IMR-90 (cell line): ENCODE measurements around the gene PHOSPHO1. TPM values are rescaled to one million over a fixed set of nuclear protein-coding genes. Genes with fewer than 3 reads are reported as not detected.

ENCODE experiments used
- ATAC-seq: fragments of 200-7000 bp; cut with Tn5 transposase; 2 replicates; pipeline ENCODE4 v1.9.1; 2020; ENCODE audit warnings: low read depth, mild to moderate bottlenecking, moderate library complexity
- BruUV-seq: library from RNA; stranded (reverse); fragments of 400-500 nt; replicated peaks from 2 replicates; lab custom pipeline; 2021; lab: Mats Ljungman, UMichigan
- CTCF ChIA-PET: fragments of 300-600 bp; formaldehyde crosslinking; extraction: SDS; loops from one replicate; lab custom pipeline; 2021; ENCODE audit warnings: antibody characterized with exemption; lab: Yijun Ruan, JAX
- POLR2A ChIA-PET: fragments of 300-600 bp; sonication (Branson Sonifier 250); formaldehyde crosslinking; loops from one replicate; lab custom pipeline; 2022; ENCODE audit warnings: antibody characterized with exemption; ENCODE audit not compliant: unreplicated experiment; lab: Charles Lee
- DNase-seq: peaks from one replicate; pipeline ENCODE4 v3.0.0; 2013
- H2AFZ ChIP-seq: replicated peaks from 2 replicates; pipeline ENCODE3; 2013; ENCODE audit warnings: low read length, mild to moderate bottlenecking; ENCODE audit not compliant: poor library complexity
- H2AK5ac ChIP-seq: 2 replicates; pipeline ENCODE4 v1.6.1; 2013; ENCODE audit warnings: low read depth, low read length, inconsistent platforms
- H2AK9ac ChIP-seq: replicated peaks from 2 replicates; pipeline ENCODE3; 2013; ENCODE audit warnings: mild to moderate bottlenecking, low read depth, low read length, moderate library complexity; ENCODE audit not compliant: poor library complexity
- H2BK120ac ChIP-seq: 2 replicates; pipeline ENCODE4 v1.6.1; 2013; ENCODE audit warnings: low read depth, low read length, inconsistent platforms
- H2BK15ac ChIP-seq: 3 replicates; pipeline ENCODE4 v1.6.1; 2013; ENCODE audit warnings: low read depth, low read length, inconsistent platforms
- H2BK20ac ChIP-seq: 2 replicates; pipeline ENCODE4 v1.6.1; 2013; ENCODE audit warnings: low read depth, mild to moderate bottlenecking, inconsistent platforms, low read length, moderate library complexity
- H2BK5ac ChIP-seq: 2 replicates; pipeline ENCODE4 v1.6.1; 2013; ENCODE audit warnings: mild to moderate bottlenecking, low read depth, low read length, inconsistent platforms; ENCODE audit not compliant: poor library complexity, severe bottlenecking
- H3K14ac ChIP-seq: replicated peaks from 2 replicates; pipeline ENCODE4 v1.6.1; 2013; ENCODE audit warnings: low read depth, low read length, inconsistent platforms
- H3K18ac ChIP-seq: 2 replicates; pipeline ENCODE4 v1.6.1; 2013; ENCODE audit warnings: low read depth, low read length, control low read depth
- H3K23ac ChIP-seq: 2 replicates; pipeline ENCODE4 v1.6.1; 2013; ENCODE audit warnings: low read depth, low read length, inconsistent platforms
- H3K27ac ChIP-seq: 2 replicates; pipeline ENCODE4 v1.5.1; 2013; ENCODE audit warnings: mild to moderate bottlenecking, control low read depth, low read length; ENCODE audit not compliant: insufficient read depth
- H3K27me3 ChIP-seq: 2 replicates; pipeline ENCODE4 v1.6.1; 2013; ENCODE audit warnings: low read length; ENCODE audit not compliant: control insufficient read depth, insufficient read depth
- H3K36me3 ChIP-seq: 2 replicates; pipeline ENCODE4 v1.6.1; 2013; ENCODE audit warnings: low read length, mixed read lengths; ENCODE audit not compliant: control insufficient read depth, insufficient read depth
- H3K4ac ChIP-seq: 2 replicates; pipeline ENCODE4 v1.6.1; 2013; ENCODE audit warnings: low read depth, low read length, inconsistent platforms
- H3K4me1 ChIP-seq: 2 replicates; pipeline ENCODE4 v1.6.1; 2013; ENCODE audit warnings: low read length, mixed read lengths; ENCODE audit not compliant: control insufficient read depth, insufficient read depth
- H3K4me2 ChIP-seq: 2 replicates; pipeline ENCODE4 v1.6.1; 2013; ENCODE audit warnings: low read depth, mild to moderate bottlenecking, control low read depth, low read length, moderate library complexity
- H3K4me3 ChIP-seq: 2 replicates; pipeline ENCODE4 v1.5.1; 2013; ENCODE audit warnings: low read depth, mild to moderate bottlenecking, control low read depth, low read length, moderate library complexity; ENCODE audit not compliant: insufficient read depth
- H3K56ac ChIP-seq: 2 replicates; pipeline ENCODE4 v1.6.1; 2013; ENCODE audit warnings: low read length, inconsistent platforms; ENCODE audit not compliant: insufficient read depth; ENCODE audit errors: extremely low read depth
- H3K79me1 ChIP-seq, 2 experiments: 2 replicates each; pipeline ENCODE4 v1.6.1; 2013; ENCODE audit warnings: low read length in 2 of 2, inconsistent platforms in 1 of 2, low read depth in 1 of 2
- H3K9ac ChIP-seq: 2 replicates; pipeline ENCODE4 v1.6.1; 2013; ENCODE audit warnings: low read depth, low read length, control low read depth
- H3K9me1 ChIP-seq: 2 replicates; pipeline ENCODE4 v1.6.1; 2013; ENCODE audit warnings: low read length, inconsistent platforms; ENCODE audit not compliant: insufficient read depth
- H3K9me3 ChIP-seq: 2 replicates; pipeline ENCODE4 v1.6.1; 2013; ENCODE audit warnings: low read length; ENCODE audit not compliant: control insufficient read depth, insufficient read depth
- H4K20me1 ChIP-seq: 2 replicates; pipeline ENCODE4 v1.6.1; 2013; ENCODE audit warnings: low read length, inconsistent platforms; ENCODE audit not compliant: insufficient read depth
- H4K5ac ChIP-seq: 2 replicates; pipeline ENCODE4 v1.6.1; 2013; ENCODE audit warnings: mild to moderate bottlenecking, low read depth, low read length, control low read depth
- H4K8ac ChIP-seq, 2 experiments: 2 replicates each; pipeline ENCODE4 v1.6.1; 2013; ENCODE audit warnings: low read depth in 2 of 2, low read length in 2 of 2, control low read depth in 1 of 2, inconsistent platforms in 1 of 2
- H4K91ac ChIP-seq: 2 replicates; pipeline ENCODE4 v1.6.1; 2013; ENCODE audit warnings: low read depth, low read length, inconsistent platforms; ENCODE audit not compliant: insufficient read depth
- CHD1 ChIP-seq: IDR thresholded peaks from 2 replicates; pipeline ENCODE4 v1.6.1; 2012; ENCODE audit warnings: low read depth, low read length, improper control_type of control experiment
- CTCF ChIP-seq: conservative IDR thresholded peaks from 2 replicates; pipeline ENCODE4 v1.5.1; 2012; ENCODE audit warnings: mild to moderate bottlenecking, low read depth, low read length, improper control_type of control experiment
- MAZ ChIP-seq: IDR thresholded peaks from 2 replicates; pipeline ENCODE4 v1.6.1; 2012; ENCODE audit warnings: low read depth, mild to moderate bottlenecking, low read length, improper control_type of control experiment, moderate library complexity, borderline replicate concordance
- MXI1 ChIP-seq: IDR thresholded peaks from 2 replicates; pipeline ENCODE4 v1.6.1; 2012; ENCODE audit warnings: low read depth, mild to moderate bottlenecking, low read length, moderate library complexity, borderline replicate concordance
- POLR2A ChIP-seq: IDR thresholded peaks from 2 replicates; pipeline ENCODE4 v1.6.1; 2012; ENCODE audit warnings: mild to moderate bottlenecking, low read depth, low read length
- RAD21 ChIP-seq: IDR thresholded peaks from 2 replicates; pipeline ENCODE4 v1.6.1; 2012; ENCODE audit warnings: low read length, improper control_type of control experiment
- WGBS, 2 experiments: methylation state at CpG; one replicate each; pipeline versions ENCODE4 v1.1.5 to v1.1.7; 2013; ENCODE audit warnings: missing lambda C conversion rate in 2 of 2; ENCODE audit not compliant: insufficient read length in 1 of 2; ENCODE audit errors: extremely low coverage in 2 of 2; 5-methylcytosine and 5-hydroxymethylcytosine counted together
- dilution Hi-C: fragments of 300-500 bp; cut with HindIII; formaldehyde crosslinking; loops from one replicate; pipeline ENCODE4 v1.14.3; 2018; ENCODE audit warnings: low sequenced_read_pairs; ENCODE audit not compliant: unreplicated experiment
- in situ Hi-C: fragments of 300-500 bp; cut with MboI; formaldehyde crosslinking; loops from 3 replicates; pipeline ENCODE4 v1.14.3; 2019; ENCODE audit warnings: low sequenced_read_pairs, inconsistent platforms, mixed read lengths
- intact Hi-C: fragments of 100-400 bp; cut with micrococcal nuclease; formaldehyde crosslinking; loops from 2 replicates; pipeline ENCODE4 v1.10.0; 2022
- polyA plus RNA-seq, 3 experiments: library from polyadenylated mRNA; depleted of rRNA; stranded (reverse); fragments of >200 nt; gene quantifications; 2 replicates each; pipeline ENCODE4 v1.2.3, GENCODE V29; 2012; ENCODE audit warnings: low replicate concordance in 1 of 3
- total RNA-seq: library from RNA; depleted of rRNA; stranded (reverse); fragments of >200 nt; gene quantifications from 2 replicates; pipeline ENCODE4 v1.2.3, GENCODE V29; 2012

Gene PHOSPHO1
- total and polyA plus RNA-seq, 2 of the 4 experiments (the other 2 are of a cell fraction): under 0.01 to 0.48 TPM

- Histone ChIP-seq H3K23ac (no peak overlapping the region), H2BK15ac (no peak overlapping the region), H3K27me3 (peaks cover 2% of the 10 kb centered on the region), H4K20me1 (no peaks in the 10 kb centered on the region), H2AK5ac (no peak overlapping the region), H2AK9ac (no peak overlapping the region), H2BK120ac (no peak overlapping the region), H3K18ac (no peak overlapping the region), H3K4ac (no peak overlapping the region), H2BK20ac (no peak overlapping the region), H4K5ac (no peak overlapping the region), H3K9me3 (peaks cover 17% of the 10 kb centered on the region), H3K36me3 (no peaks in the 10 kb centered on the region), H3K56ac (no peak overlapping the region), H3K4me2 (no peak overlapping the region), H3K27ac (no peak overlapping the region), H3K14ac (no peak overlapping the region), H4K91ac (no peak overlapping the region), H4K8ac (no peak overlapping the region), H3K9me1 (no peaks in the 10 kb centered on the region; the same call in 1 of the 2 replicates), H3K79me1 (no peaks in the 10 kb centered on the region), H2BK5ac (no peak overlapping the region), H3K9ac (no peak overlapping the region), H3K4me3 (no peak overlapping the region), H2AFZ (no peak overlapping the region), H3K4me1 (no peaks in the 10 kb centered on the region)
- in situ Hi-C loops: no loop called here
- no peak for TF ChIP-seq RAD21
- TF ChIP-seq POLR2A: no peak
- no peak for TF ChIP-seq MAZ
- no peak for TF ChIP-seq CTCF
- no peak for TF ChIP-seq CHD1
- TF ChIP-seq MXI1: no peak
- intact Hi-C loops: loop anchor here (10.0 kb wide), 1 partner anchor 119 kb away; no protein-coding TSS in a partner anchor
- BruUV-seq: no TSS peak
- ATAC-seq (no peak), DNase-seq (no peak)
- ChIA-PET CTCF (no interaction called here), POLR2A (no interaction called here)
- no CpG with 5 or more reads among the region's 7 CpGs for WGBS, 2 experiments
- dilution Hi-C loops: no loop called here
These were observed 46.8 kb downstream of the PHOSPHO1 start for GRCh38 chr17:49183801-49184200.
